Skeletal muscle tissue (tissue), 4 donors: ENCODE measurements around the gene MTCP1. TPM values are rescaled to one million over a fixed set of nuclear protein-coding genes. Genes with fewer than 3 reads are reported as not detected.
A peak's percentile ranks its signal among the peaks of the same experiment; 100 is the strongest.

ENCODE experiments used
- H3K27ac ChIP-seq: one replicate; pipeline ENCODE4 v1.7.0; 2013; ENCODE audit warnings: mild to moderate bottlenecking, low read depth, low read length, inconsistent platforms
- H3K27me3 ChIP-seq, 3 donors: one replicate each; pipeline ENCODE4 v1.7.0; 2013; ENCODE audit warnings: low read length in 3 of 3; ENCODE audit not compliant: control insufficient read depth in 3 of 3, insufficient read depth in 3 of 3
- H3K36me3 ChIP-seq, 3 donors: one replicate each; pipeline ENCODE4 v1.7.0; 2013; ENCODE audit warnings: low read length in 3 of 3; ENCODE audit not compliant: control insufficient read depth in 3 of 3, insufficient read depth in 3 of 3
- H3K4me1 ChIP-seq, 3 donors: one replicate each; pipeline ENCODE4 v1.7.0; 2013; ENCODE audit warnings: low read length in 3 of 3, mild to moderate bottlenecking in 3 of 3; ENCODE audit not compliant: control insufficient read depth in 3 of 3, insufficient read depth in 3 of 3
- H3K4me3 ChIP-seq, 3 donors: one replicate each; pipeline ENCODE4 v1.7.0; 2013; ENCODE audit warnings: low read length in 3 of 3
- H3K9ac ChIP-seq, 3 donors: one replicate each; pipeline ENCODE4 v1.7.0; 2013; ENCODE audit warnings: low read length in 3 of 3, mild to moderate bottlenecking in 3 of 3, moderate library complexity in 2 of 3, low read depth in 1 of 3
- H3K9me3 ChIP-seq, 3 donors: one replicate each; pipeline ENCODE4 v1.7.0; 2013; ENCODE audit warnings: low read length in 3 of 3; ENCODE audit not compliant: control insufficient read depth in 3 of 3
- total RNA-seq: library from RNA; depleted of rRNA; stranded (reverse); fragments of >200 nt; gene quantifications from one replicate; pipeline ENCODE4 v1.2.3, GENCODE V29; 2014
- donor health status: Osteomylitis.

MTCP1 gene, protein sequence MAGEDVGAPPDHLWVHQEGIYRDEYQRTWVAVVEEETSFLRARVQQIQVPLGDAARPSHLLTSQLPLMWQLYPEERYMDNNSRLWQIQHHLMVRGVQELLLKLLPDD
- total RNA-seq: 20.9 TPM

DNA sequence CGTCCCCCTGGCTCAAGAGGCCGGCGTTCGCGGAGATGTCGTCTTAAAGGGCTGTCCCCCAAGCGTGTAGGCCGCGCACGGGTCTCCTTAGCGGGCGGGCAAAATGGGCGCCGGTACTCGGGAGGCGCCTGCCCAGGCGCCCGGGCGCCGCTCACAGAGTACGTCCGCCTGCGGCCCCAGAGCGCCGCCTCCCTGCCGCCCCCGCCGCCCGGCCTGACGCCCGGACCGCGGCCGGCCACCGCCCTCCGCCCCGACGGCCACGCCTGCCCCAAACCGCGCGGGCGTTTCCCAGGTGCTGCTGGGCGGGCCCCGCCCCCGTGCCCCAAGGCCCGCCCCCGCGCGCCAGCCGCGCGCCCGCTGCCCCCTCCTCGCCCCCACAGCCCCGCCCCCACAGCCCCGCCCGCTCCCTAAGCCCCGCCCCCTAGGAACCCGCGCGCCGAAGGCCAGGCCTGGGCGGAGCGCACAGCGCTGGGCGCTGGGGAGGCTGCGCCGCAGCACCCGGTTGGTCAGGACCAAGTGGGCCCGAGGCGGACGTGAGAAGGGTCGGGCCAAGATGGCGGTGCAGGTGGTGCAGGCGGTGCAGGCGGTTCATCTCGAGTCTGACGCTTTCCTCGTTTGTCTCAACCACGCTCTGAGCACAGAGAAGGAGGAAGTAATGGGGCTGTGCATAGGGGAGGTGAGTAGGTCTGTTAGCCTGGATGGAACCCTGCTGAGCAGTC lies at the start of gene MTCP1, which contains the start of the genes BRCC3 and CMC4:
MTCP1 (minus strand) TSS at position 162 of the 719 bp plus-strand sequence. CDS start 5,126 bp downstream, outside the sequence.
BRCC3 (plus strand) TSS at position 534 of the 719 bp plus-strand sequence; CDS start at position 554, 20 bp downstream.
CMC4 (minus strand) TSS at position 162 of the 719 bp plus-strand sequence. CDS start 7,113 bp downstream, outside the sequence.
- Histone ChIP-seq H3K9me3 (no peaks in the 10 kb centered on the region), H3K27me3 (no peaks in the 10 kb centered on the region), H3K9ac (peak within 1 kb of the TSS; percentile 71 to 85 (median 79)), H3K4me3 (peak within 1 kb of the TSS; percentile 78 to 79 (median 78)), H3K4me1 (peaks cover 0 to 5% (median 2%) of the 10 kb centered on the region in 3 donors), H3K27ac (peak within 1 kb of the TSS; percentile 78), H3K36me3 (peaks cover 0 to 11% (median 7%) of the 10 kb centered on the region in 3 donors)

GRCh38 chrX:155115174-155115819 lies 44.4 kb upstream of the MTCP1 start:
- H3K27me3 ChIP-seq: no peaks in the 10 kb centered on the region
- H3K9me3 ChIP-seq: no peaks in the 10 kb centered on the region

DNA sequence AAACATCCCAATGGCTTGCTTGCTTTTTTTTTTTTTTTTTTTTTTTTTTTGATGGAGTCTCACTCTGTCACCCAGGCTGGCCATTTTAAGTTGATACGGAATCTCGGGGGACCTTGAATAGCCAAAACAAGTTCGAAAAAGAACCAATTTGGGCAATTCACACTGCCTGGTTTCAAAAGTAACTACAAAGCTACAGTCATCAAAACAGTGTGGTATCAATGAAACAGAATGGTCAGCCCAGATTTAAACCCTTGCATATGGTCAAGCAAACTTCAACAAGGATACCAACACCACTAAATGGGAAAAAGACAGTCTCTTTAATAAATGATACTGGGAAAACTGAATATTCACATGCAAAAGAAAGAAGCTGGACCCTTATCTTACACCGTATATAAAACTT lies 42.2 kb upstream of the MTCP1 start:
- Histone ChIP-seq H3K9me3 (no peaks in the 10 kb centered on the region), H3K4me1 (no peaks in the 10 kb centered on the region), H3K4me3 (no peak overlapping the region), H3K27me3 (no peaks in the 10 kb centered on the region), H3K9ac (no peak overlapping the region), H3K36me3 (peaks cover 0 to 4% (median under 1%) of the 10 kb centered on the region in 3 donors), H3K27ac (no peak overlapping the region)

More at GRCh38 chrX:155115174-155115819, 44.4 kb upstream of the MTCP1 start:
- H3K4me1 ChIP-seq: no peaks in the 10 kb centered on the region
- H3K4me3 ChIP-seq: no peak overlapping the region
- H3K36me3 ChIP-seq: peaks cover 0 to 5% (median 4%) of the 10 kb centered on the region in 3 donors
- H3K9ac ChIP-seq: no peak overlapping the region
- no peak overlapping the region for H3K27ac ChIP-seq

GRCh38 chrX:155112171-155112570 lies 41.2 kb upstream of the MTCP1 start:
- Histone ChIP-seq H3K9ac (no peak overlapping the region), H3K27ac (no peak overlapping the region), H3K36me3 (peaks cover 0 to 4% (median 0%) of the 10 kb centered on the region in 3 donors), H3K4me3 (no peak overlapping the region), H3K4me1 (no peaks in the 10 kb centered on the region), H3K27me3 (no peaks in the 10 kb centered on the region), H3K9me3 (no peaks in the 10 kb centered on the region)

DNA sequence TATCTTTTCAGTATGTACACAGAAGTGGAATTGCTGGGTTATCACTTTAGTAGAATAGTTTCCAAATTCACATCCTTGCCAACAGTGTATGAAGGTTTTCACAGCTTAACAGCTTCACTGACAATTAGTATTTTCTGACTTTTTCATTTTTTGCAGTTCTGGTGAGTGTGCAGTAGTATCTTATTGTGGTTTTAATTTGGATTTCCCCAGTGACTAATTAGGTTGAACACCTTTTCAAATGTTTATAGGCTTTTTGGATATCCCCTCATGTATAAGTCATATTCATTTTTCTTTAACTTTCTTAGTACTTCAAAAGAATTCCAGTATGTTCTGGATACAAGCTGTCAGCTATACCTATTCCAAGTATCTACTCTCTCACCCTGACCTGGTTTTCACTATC lies 37.5 kb upstream of the MTCP1 start:
- no peaks in the 10 kb centered on the region for H3K9me3 ChIP-seq
- no peaks in the 10 kb centered on the region for H3K27me3 ChIP-seq
- no peaks in the 10 kb centered on the region for H3K36me3 ChIP-seq
- no peak overlapping the region for H3K4me3 ChIP-seq
- no peak overlapping the region for H3K9ac ChIP-seq
- H3K27ac ChIP-seq: no peak overlapping the region
- H3K4me1 ChIP-seq: no peaks in the 10 kb centered on the region

DNA sequence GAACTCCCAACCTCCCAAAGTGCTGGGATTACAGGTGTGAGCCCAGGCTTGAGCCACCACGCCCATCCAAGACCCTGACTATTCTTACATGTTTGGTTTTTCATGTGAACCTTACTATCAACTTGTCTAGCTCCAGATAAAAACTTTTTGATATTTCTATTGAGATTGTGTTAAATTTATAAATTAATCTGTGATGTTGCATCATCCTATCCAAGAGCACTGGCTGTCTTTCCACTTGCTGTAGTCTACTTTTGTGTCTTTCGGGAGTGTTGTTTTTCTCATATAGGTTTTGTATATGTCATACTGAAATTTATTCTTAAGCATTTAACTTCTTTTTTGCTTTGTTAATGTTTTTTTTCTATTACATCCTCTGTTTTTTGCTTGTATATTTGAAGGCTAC lies 35.0 kb upstream of the MTCP1 start:
- no peaks in the 10 kb centered on the region for H3K9me3 ChIP-seq
- H3K27ac ChIP-seq: no peak overlapping the region
- no peaks in the 10 kb centered on the region for H3K27me3 ChIP-seq
- no peak overlapping the region for H3K9ac ChIP-seq
- no peak overlapping the region for H3K4me3 ChIP-seq
- H3K36me3 ChIP-seq: no peaks in the 10 kb centered on the region
- H3K4me1 ChIP-seq: no peaks in the 10 kb centered on the region

DNA sequence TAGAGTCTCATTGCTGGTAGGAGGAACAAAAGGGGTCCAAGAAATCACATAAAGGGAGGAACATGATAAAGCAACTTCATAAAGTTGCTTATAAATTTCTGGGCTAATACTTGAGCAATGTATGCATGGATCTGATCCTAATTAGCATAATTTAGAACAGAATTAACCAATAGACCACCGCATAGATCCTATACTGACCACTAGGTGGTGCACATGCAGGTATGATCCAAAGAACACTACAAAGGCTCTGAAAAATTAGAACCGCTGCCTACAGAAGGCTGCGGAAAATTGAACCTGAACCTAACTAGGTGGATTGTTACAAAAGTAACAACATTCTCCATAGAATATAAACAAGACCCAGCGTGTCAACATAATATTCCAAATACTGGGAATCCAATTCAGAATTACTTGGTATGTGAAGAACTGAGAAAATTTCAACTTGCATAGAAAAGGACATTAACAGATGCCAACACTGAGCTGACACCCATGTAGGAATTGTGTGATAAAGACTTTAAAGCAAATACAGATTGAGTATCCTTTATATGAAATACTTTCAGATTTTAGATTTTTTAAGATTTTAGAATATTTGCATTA lies 23.6 kb upstream of the MTCP1 start:
- H3K4me1 ChIP-seq: no peaks in the 10 kb centered on the region
- peaks cover 0 to 9% (median under 1%) of the 10 kb centered on the region in 3 donors for H3K36me3 ChIP-seq
- no peak overlapping the region for H3K4me3 ChIP-seq
- no peak overlapping the region for H3K9ac ChIP-seq
- H3K27me3 ChIP-seq: no peaks in the 10 kb centered on the region
- H3K9me3 ChIP-seq: no peaks in the 10 kb centered on the region
- H3K27ac ChIP-seq: no peak overlapping the region

DNA sequence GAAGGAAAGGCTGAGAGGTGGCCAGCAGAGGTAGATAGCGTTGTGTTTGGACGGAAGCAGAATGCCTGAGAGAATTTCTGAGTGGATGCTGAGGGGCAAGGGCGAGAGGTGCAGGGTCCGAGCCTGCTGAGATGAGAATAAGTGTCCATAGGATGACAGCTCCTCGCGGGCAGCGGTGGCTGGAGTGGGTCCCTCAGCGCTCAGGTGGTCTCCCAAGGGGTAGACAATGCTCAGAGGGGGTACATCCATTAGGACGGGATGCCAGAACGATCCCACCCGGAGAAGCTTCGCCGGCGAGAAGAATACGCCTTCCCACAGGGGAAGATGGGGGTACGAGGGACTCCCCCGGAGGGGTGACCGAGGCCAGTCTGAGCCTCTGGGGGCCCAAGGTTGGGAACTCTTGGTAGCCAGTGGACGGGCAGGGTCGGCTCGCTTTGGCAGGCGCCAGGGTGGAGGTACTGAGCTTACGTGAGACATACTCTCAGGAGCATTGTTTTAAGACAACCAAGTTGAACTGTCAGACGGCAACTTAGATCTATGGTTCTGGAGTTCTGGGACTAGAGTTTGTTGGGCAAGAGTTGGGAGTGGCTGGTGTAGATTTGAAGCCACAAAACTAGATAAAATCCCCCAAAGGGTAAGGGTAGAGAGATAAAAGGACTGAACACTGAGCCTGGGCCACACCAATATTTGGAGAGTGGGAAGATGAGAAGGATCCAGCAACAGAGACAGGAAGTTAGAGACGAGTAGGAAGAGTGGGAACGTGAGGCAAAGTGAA lies 16.2 kb upstream of the MTCP1 start:
- Histone ChIP-seq H3K27ac (no peak overlapping the region), H3K4me1 (no peaks in the 10 kb centered on the region), H3K36me3 (peaks cover 0 to 18% (median 2%) of the 10 kb centered on the region in 3 donors), H3K4me3 (no peak overlapping the region), H3K9me3 (no peaks in the 10 kb centered on the region), H3K27me3 (no peaks in the 10 kb centered on the region), H3K9ac (no peak overlapping the region)

DNA sequence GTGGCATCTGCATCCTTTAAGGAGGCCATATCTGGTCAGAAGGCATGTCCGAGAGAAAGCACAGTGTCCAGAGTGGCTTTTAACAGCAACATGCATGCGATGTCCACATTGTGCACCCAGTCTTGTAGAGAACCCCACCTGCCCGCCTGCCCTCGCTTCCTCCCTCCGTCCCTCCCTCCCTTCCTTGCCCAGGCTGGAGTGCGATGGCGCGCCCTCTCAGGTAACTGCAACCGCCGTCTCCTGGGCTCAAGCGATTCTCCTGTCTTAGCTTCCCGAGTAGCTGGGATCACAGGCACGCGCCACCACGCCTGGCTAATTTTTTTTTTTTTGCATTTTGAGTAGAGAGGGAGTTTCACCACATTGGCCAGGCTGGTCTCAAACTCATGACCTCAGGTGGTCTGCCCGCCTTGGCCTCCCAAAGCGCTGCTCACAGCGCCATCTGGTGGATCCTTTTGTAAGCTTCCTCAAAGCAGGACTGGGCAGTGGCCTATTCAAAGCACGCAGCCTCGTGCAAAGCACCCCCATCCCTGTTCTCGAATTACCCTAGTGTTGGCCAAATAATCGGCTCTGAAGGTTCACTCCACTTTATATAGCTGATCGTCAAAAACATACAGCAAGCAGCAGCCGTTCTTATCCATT lies 15.4 kb upstream of the MTCP1 start:
- Histone ChIP-seq H3K36me3 (peaks cover 0 to 18% (median 2%) of the 10 kb centered on the region in 3 donors), H3K4me1 (no peaks in the 10 kb centered on the region), H3K9me3 (no peaks in the 10 kb centered on the region), H3K4me3 (no peak overlapping the region), H3K27ac (no peak overlapping the region), H3K27me3 (no peaks in the 10 kb centered on the region), H3K9ac (no peak overlapping the region)
